Measurements from ENCODE around the gene EPG5.
"Not testable (repeated sequence)": the region's sequence is repeated elsewhere in the genome, so short reads cannot be mapped to it uniquely, and the experiment has no call there.

The EPG5 gene

GRCh38 chr18:45978084-45978483 lies 11.0 kb upstream of the EPG5 start:
- Histone ChIP-seq H3K4me3 (ENCODE audit: control insufficient read depth in 1 of 7, extremely low read depth in 1 of 7, insufficient read depth in 4 of 7, low read depth in 2 of 7, low read length in 6 of 7) (no peak overlapping the region), H3K9me3 (ENCODE audit: control extremely low read depth in 1 of 5, control insufficient read depth in 4 of 5, insufficient read depth in 2 of 5, low read depth in 1 of 5, low read length in 4 of 5) (no peaks in the 10 kb centered on the region), H3K27ac (ENCODE audit: insufficient read depth in 1 of 2, low read depth in 1 of 2, low read length in 2 of 2, poor library complexity in 1 of 2, severe bottlenecking in 2 of 2) (no peak overlapping the region), H3K36me3 (ENCODE audit: control insufficient read depth in 4 of 4, insufficient read depth in 4 of 4, low read length in 3 of 4) (no peaks in the 10 kb centered on the region), H3K4me1 (ENCODE audit: control extremely low read depth in 1 of 4, control insufficient read depth in 4 of 4, insufficient read depth in 4 of 4, low read length in 3 of 4) (peaks cover 0 to 5% (median 2%) of the 10 kb centered on the region in 4 experiments), H3K27me3 (replicated peaks in 2 of 5; ENCODE audit: control insufficient read depth in 4 of 5, insufficient read depth in 5 of 5, low read length in 4 of 5) (no peaks in the 10 kb centered on the region)
- WGBS (ENCODE audit: insufficient coverage) = 90% methylated on average over 1 of the region's 1 CpG
- peak in 1 of 3 donors; percentile 31 for DNase-seq
- ChIA-PET CTCF (interaction anchor here (1.9 kb wide), 1 partner anchor 96 kb away, joined by 4 read pairs; no protein-coding TSS in a partner anchor), POLR2A (no interaction called here)

GRCh38 chr18:45976974-45977373 lies 9.8 kb upstream of the EPG5 start:
- H3K36me3 ChIP-seq (ENCODE audit: control insufficient read depth in 4 of 4, insufficient read depth in 4 of 4, low read length in 3 of 4) = no peaks in the 10 kb centered on the region
- WGBS (ENCODE audit: insufficient coverage) = 100% methylated on average over 1 of the region's 5 CpGs
- H3K9me3 ChIP-seq (ENCODE audit: control extremely low read depth in 1 of 5, control insufficient read depth in 4 of 5, insufficient read depth in 2 of 5, low read depth in 1 of 5, low read length in 4 of 5) = no peaks in the 10 kb centered on the region
- H3K4me1 ChIP-seq (ENCODE audit: control extremely low read depth in 1 of 4, control insufficient read depth in 4 of 4, insufficient read depth in 4 of 4, low read length in 3 of 4) = peaks cover 0 to 4% (median 2%) of the 10 kb centered on the region in 4 experiments
- CTCF ChIA-PET = interaction anchor here (0.6 to 1.9 kb wide), 4 partner anchors 47 to 97 kb away, joined by 4 to 11 read pairs (median 4); no protein-coding TSS in a partner anchor
- no peaks in the 10 kb centered on the region for H3K27me3 ChIP-seq (replicated peaks in 2 of 5; ENCODE audit: control insufficient read depth in 4 of 5, insufficient read depth in 5 of 5, low read length in 4 of 5)
- H3K4me3 ChIP-seq (ENCODE audit: control insufficient read depth in 1 of 7, extremely low read depth in 1 of 7, insufficient read depth in 4 of 7, low read depth in 2 of 7, low read length in 6 of 7) = no peak overlapping the region
- H3K27ac ChIP-seq (ENCODE audit: insufficient read depth in 1 of 2, low read depth in 1 of 2, low read length in 2 of 2, poor library complexity in 1 of 2, severe bottlenecking in 2 of 2) = no peak overlapping the region
- DNase-seq = no peak
- POLR2A ChIA-PET = no interaction called here

- POLR2A ChIA-PET = no interaction called here
- Histone ChIP-seq H3K27me3 (replicated peaks in 2 of 5; ENCODE audit: control insufficient read depth in 4 of 5, insufficient read depth in 5 of 5, low read length in 4 of 5) (no peaks in the 10 kb centered on the region), H3K36me3 (ENCODE audit: control insufficient read depth in 4 of 4, insufficient read depth in 4 of 4, low read length in 3 of 4) (no peaks in the 10 kb centered on the region), H3K4me3 (ENCODE audit: control insufficient read depth in 1 of 7, extremely low read depth in 1 of 7, insufficient read depth in 4 of 7, low read depth in 2 of 7, low read length in 6 of 7) (no peak overlapping the region), H3K9me3 (ENCODE audit: control extremely low read depth in 1 of 5, control insufficient read depth in 4 of 5, insufficient read depth in 2 of 5, low read depth in 1 of 5, low read length in 4 of 5) (no peaks in the 10 kb centered on the region), H3K4me1 (ENCODE audit: control extremely low read depth in 1 of 4, control insufficient read depth in 4 of 4, insufficient read depth in 4 of 4, low read length in 3 of 4) (peaks cover 0 to 4% (median 2%) of the 10 kb centered on the region in 4 experiments), H3K27ac (ENCODE audit: insufficient read depth in 1 of 2, low read depth in 1 of 2, low read length in 2 of 2, poor library complexity in 1 of 2, severe bottlenecking in 2 of 2) (no peak overlapping the region)
- peak in 1 of 3 donors; percentile 14 for DNase-seq
- WGBS (ENCODE audit: insufficient coverage) = no CpG with 5 or more reads among the region's 1 CpG
- CTCF ChIA-PET = interaction anchor here (0.6 to 2.0 kb wide), 7 partner anchors 14 to 312 kb away, joined by 3 to 11 read pairs (median 4); no protein-coding TSS in a partner anchor
Measured at GRCh38 chr18:45976566-45976965, 9.4 kb upstream of the EPG5 start.

GRCh38 chr18:45974088-45974536 lies 7.0 kb upstream of the EPG5 start:
- peaks cover 0 to 4% (median 2%) of the 10 kb centered on the region in 4 experiments for H3K4me1 ChIP-seq (ENCODE audit: control extremely low read depth in 1 of 4, control insufficient read depth in 4 of 4, insufficient read depth in 4 of 4, low read length in 3 of 4)
- H3K4me3 ChIP-seq (ENCODE audit: control insufficient read depth in 1 of 7, extremely low read depth in 1 of 7, insufficient read depth in 4 of 7, low read depth in 2 of 7, low read length in 6 of 7) = no peak overlapping the region
- no peak overlapping the region for H3K27ac ChIP-seq (ENCODE audit: insufficient read depth in 1 of 2, low read depth in 1 of 2, low read length in 2 of 2, poor library complexity in 1 of 2, severe bottlenecking in 2 of 2)
- peak; percentile 77 to 86 (median 83) for DNase-seq
- CTCF ChIA-PET = interaction anchor here (0.7 to 3.3 kb wide), 11 partner anchors 11 to 304 kb away, joined by 3 to 26 read pairs (median 4); partner anchors contain the start of gene PSTPIP2
- H3K9me3 ChIP-seq (ENCODE audit: control extremely low read depth in 1 of 5, control insufficient read depth in 4 of 5, insufficient read depth in 2 of 5, low read depth in 1 of 5, low read length in 4 of 5) = no peaks in the 10 kb centered on the region
- no peaks in the 10 kb centered on the region for H3K36me3 ChIP-seq (ENCODE audit: control insufficient read depth in 4 of 4, insufficient read depth in 4 of 4, low read length in 3 of 4)
- 34% methylated on average over 4 of the region's 5 CpGs for WGBS (ENCODE audit: insufficient coverage)
- H3K27me3 ChIP-seq (replicated peaks in 2 of 5; ENCODE audit: control insufficient read depth in 4 of 5, insufficient read depth in 5 of 5, low read length in 4 of 5) = no peaks in the 10 kb centered on the region
- POLR2A ChIA-PET = no interaction called here

- WGBS (ENCODE audit: insufficient coverage) = 100% methylated on average over 2 of the region's 5 CpGs
- CTCF ChIA-PET = not testable (repeated sequence)
Measured at GRCh38 chr18:45964913-45965312, 2.2 kb downstream of the EPG5 start.

GRCh38 chr18:45962866-45963265 lies 4.3 kb downstream of the EPG5 start:
- CTCF ChIA-PET = interaction anchor here (1.4 to 2.5 kb wide), 5 partner anchors 9 to 110 kb away, joined by 3 to 11 read pairs (median 7); partner anchors contain the start of gene PSTPIP2
- DNase-seq = peak in 1 of 3 donors; percentile 28
- Histone ChIP-seq H3K27ac (ENCODE audit: insufficient read depth in 1 of 2, low read depth in 1 of 2, low read length in 2 of 2, poor library complexity in 1 of 2, severe bottlenecking in 2 of 2) (peak overlapping the region in 1 of 2 experiments; percentile 69), H3K4me1 (ENCODE audit: control extremely low read depth in 1 of 4, control insufficient read depth in 4 of 4, insufficient read depth in 4 of 4, low read length in 3 of 4) (peaks cover 10 to 34% (median 23%) of the 10 kb centered on the region in 4 experiments), H3K36me3 (ENCODE audit: control insufficient read depth in 4 of 4, insufficient read depth in 4 of 4, low read length in 3 of 4) (peaks cover 0 to 8% (median 4%) of the 10 kb centered on the region in 4 experiments), H3K9me3 (ENCODE audit: control extremely low read depth in 1 of 5, control insufficient read depth in 4 of 5, insufficient read depth in 2 of 5, low read depth in 1 of 5, low read length in 4 of 5) (no peaks in the 10 kb centered on the region), H3K27me3 (replicated peaks in 2 of 5; ENCODE audit: control insufficient read depth in 4 of 5, insufficient read depth in 5 of 5, low read length in 4 of 5) (no peaks in the 10 kb centered on the region), H3K4me3 (ENCODE audit: control insufficient read depth in 1 of 7, extremely low read depth in 1 of 7, insufficient read depth in 4 of 7, low read depth in 2 of 7, low read length in 6 of 7) (no peak overlapping the region)
- POLR2A ChIA-PET = no interaction called here
- 56% methylated on average over 4 of the region's 5 CpGs for WGBS (ENCODE audit: insufficient coverage)

More at GRCh38 chr18:45964913-45965312, 2.2 kb downstream of the EPG5 start:
- H3K27ac ChIP-seq (ENCODE audit: insufficient read depth in 1 of 2, low read depth in 1 of 2, low read length in 2 of 2, poor library complexity in 1 of 2, severe bottlenecking in 2 of 2); H3K4me3 ChIP-seq (ENCODE audit: control insufficient read depth in 1 of 7, extremely low read depth in 1 of 7, insufficient read depth in 4 of 7, low read depth in 2 of 7, low read length in 6 of 7); H3K9me3 ChIP-seq (ENCODE audit: control extremely low read depth in 1 of 5, control insufficient read depth in 4 of 5, insufficient read depth in 2 of 5, low read depth in 1 of 5, low read length in 4 of 5); DNase-seq; POLR2A ChIA-PET; H3K36me3 ChIP-seq (ENCODE audit: control insufficient read depth in 4 of 4, insufficient read depth in 4 of 4, low read length in 3 of 4); H3K27me3 ChIP-seq (replicated peaks in 2 of 5; ENCODE audit: control insufficient read depth in 4 of 5, insufficient read depth in 5 of 5, low read length in 4 of 5): not testable (repeated sequence)
- H3K4me1 ChIP-seq (ENCODE audit: control extremely low read depth in 1 of 4, control insufficient read depth in 4 of 4, insufficient read depth in 4 of 4, low read length in 3 of 4) = peaks cover 10 to 35% (median 24%) of the 10 kb centered on the region in 4 experiments

GRCh38 chr18:45962461-45962860 lies 4.7 kb downstream of the EPG5 start:
- H3K27ac ChIP-seq (ENCODE audit: insufficient read depth in 1 of 2, low read depth in 1 of 2, low read length in 2 of 2, poor library complexity in 1 of 2, severe bottlenecking in 2 of 2) = peak overlapping the region in 1 of 2 experiments; percentile 69

More at GRCh38 chr18:45962461-45962860, 4.7 kb downstream of the EPG5 start:
- no peaks in the 10 kb centered on the region for H3K27me3 ChIP-seq (replicated peaks in 2 of 5; ENCODE audit: control insufficient read depth in 4 of 5, insufficient read depth in 5 of 5, low read length in 4 of 5)
- CTCF ChIA-PET = interaction anchor here (1.1 to 2.5 kb wide), 7 partner anchors 10 to 111 kb away, joined by 3 to 11 read pairs (median 3); partner anchors contain the start of gene PSTPIP2
- POLR2A ChIA-PET = no interaction called here
- peak; percentile 48 to 93 (median 88) for DNase-seq
- peaks cover 0 to 8% (median 4%) of the 10 kb centered on the region in 4 experiments for H3K36me3 ChIP-seq (ENCODE audit: control insufficient read depth in 4 of 4, insufficient read depth in 4 of 4, low read length in 3 of 4)
- H3K9me3 ChIP-seq (ENCODE audit: control extremely low read depth in 1 of 5, control insufficient read depth in 4 of 5, insufficient read depth in 2 of 5, low read depth in 1 of 5, low read length in 4 of 5) = no peaks in the 10 kb centered on the region
- WGBS (ENCODE audit: insufficient coverage) = no CpG with 5 or more reads among the region's 2 CpGs
- peaks cover 10 to 30% (median 21%) of the 10 kb centered on the region in 4 experiments for H3K4me1 ChIP-seq (ENCODE audit: control extremely low read depth in 1 of 4, control insufficient read depth in 4 of 4, insufficient read depth in 4 of 4, low read length in 3 of 4)
- peak overlapping the region in 2 of 7 experiments; percentile 11 to 38 for H3K4me3 ChIP-seq (ENCODE audit: control insufficient read depth in 1 of 7, extremely low read depth in 1 of 7, insufficient read depth in 4 of 7, low read depth in 2 of 7, low read length in 6 of 7)
